Neutrophil (primary cell): ENCODE results near the gene CYB561.
"Not testable (repeated sequence)": the region's sequence is repeated elsewhere in the genome, so short reads cannot be mapped to it uniquely, and the experiment has no call there.

Experiments used
- H3K27ac ChIP-seq: fragments of 200-600 bp; sonication (generic); 2 replicates; pipeline ENCODE4 v1.5.1; 2016; ENCODE audit warnings: mild to moderate bottlenecking, moderate library complexity
- H3K27me3 ChIP-seq: fragments of 200-600 bp; sonication (generic); 2 replicates; pipeline ENCODE4 v1.6.0; 2016; ENCODE audit warnings: mild to moderate bottlenecking
- H3K36me3 ChIP-seq: fragments of 200-600 bp; sonication (generic); 2 replicates; pipeline ENCODE4 v1.5.1; 2017
- H3K4me1 ChIP-seq, 2 experiments: fragments of 200-600 bp in 1 of 2; sonication (generic) in 1 of 2; 1 replicate in 1 of 2; 2 replicates in 1 of 2; pipeline versions ENCODE4 v1.5.1 to v1.6.1; 2013 to 2016; ENCODE audit warnings: low read depth in 1 of 2, low read length in 1 of 2, mild to moderate bottlenecking in 1 of 2, moderate library complexity in 1 of 2; ENCODE audit not compliant: control insufficient read depth in 1 of 2, insufficient read depth in 1 of 2
- H3K4me3 ChIP-seq, 2 experiments: fragments of 200-600 bp in 1 of 2; sonication (generic) in 1 of 2; 1 replicate in 1 of 2; 2 replicates in 1 of 2; pipeline ENCODE4 v1.5.1; 2013 to 2016; ENCODE audit warnings: low read depth in 1 of 2, low read length in 1 of 2, mild to moderate bottlenecking in 1 of 2, moderate library complexity in 1 of 2
- H3K9me3 ChIP-seq: fragments of 200-600 bp; sonication (generic); 2 replicates; pipeline ENCODE4 v1.5.1; 2016
- CTCF ChIP-seq: fragments of 200-600 bp; sonication (generic); IDR thresholded peaks from 2 replicates; pipeline ENCODE4 v1.5.1; 2016; ENCODE audit warnings: antibody characterized with exemption

CYB561 gene

GRCh38 chr17:63463771-63464170 lies 17.7 kb upstream of the CYB561 start:
- no peak overlapping the region for H3K4me3 ChIP-seq
- peaks cover 5% of the 10 kb centered on the region for H3K27me3 ChIP-seq
- no peaks in the 10 kb centered on the region for H3K36me3 ChIP-seq
- no peaks in the 10 kb centered on the region for H3K4me1 ChIP-seq
- no peaks in the 10 kb centered on the region for H3K9me3 ChIP-seq
- no peak for TF ChIP-seq CTCF
- H3K27ac ChIP-seq = no peak overlapping the region

GRCh38 chr17:63460018-63460417 lies 13.9 kb upstream of the CYB561 start:
- Histone ChIP-seq H3K9me3 (no peaks in the 10 kb centered on the region), H3K4me1 (no peaks in the 10 kb centered on the region)

GRCh38 chr17:63458478-63458877 lies 12.4 kb upstream of the CYB561 start:
- Histone ChIP-seq H3K27ac (no peak overlapping the region), H3K9me3 (no peaks in the 10 kb centered on the region), H3K27me3 (peaks cover 6% of the 10 kb centered on the region), H3K4me1 (no peaks in the 10 kb centered on the region), H3K4me3 (no peak overlapping the region), H3K36me3 (no peaks in the 10 kb centered on the region)
- TF ChIP-seq CTCF = no peak

More at GRCh38 chr17:63460018-63460417, 13.9 kb upstream of the CYB561 start:
- no peak for TF ChIP-seq CTCF
- H3K36me3 ChIP-seq = no peaks in the 10 kb centered on the region
- H3K27me3 ChIP-seq = peaks cover 5% of the 10 kb centered on the region
- no peak overlapping the region for H3K4me3 ChIP-seq
- no peak overlapping the region for H3K27ac ChIP-seq

GRCh38 chr17:63455417-63455816 lies 9.3 kb upstream of the CYB561 start:
- no peak overlapping the region for H3K4me3 ChIP-seq
- no peaks in the 10 kb centered on the region for H3K9me3 ChIP-seq
- no peak for TF ChIP-seq CTCF
- H3K4me1 ChIP-seq = no peaks in the 10 kb centered on the region
- H3K36me3 ChIP-seq = no peaks in the 10 kb centered on the region
- H3K27ac ChIP-seq = no peak overlapping the region
- H3K27me3 ChIP-seq = peaks cover 28% of the 10 kb centered on the region

- H3K9me3 ChIP-seq = no peaks in the 10 kb centered on the region
- H3K27me3 ChIP-seq = peaks cover 33% of the 10 kb centered on the region
- no peak overlapping the region for H3K4me3 ChIP-seq
- no peak overlapping the region for H3K27ac ChIP-seq
- no peak for TF ChIP-seq CTCF
- no peaks in the 10 kb centered on the region for H3K36me3 ChIP-seq
- H3K4me1 ChIP-seq = no peaks in the 10 kb centered on the region
Measured at GRCh38 chr17:63454915-63455314, 8.8 kb upstream of the CYB561 start.

GRCh38 chr17:63454357-63454756 lies 8.3 kb upstream of the CYB561 start:
- H3K9me3 ChIP-seq, H3K27ac ChIP-seq, H3K4me3 ChIP-seq, H3K4me1 ChIP-seq, H3K36me3 ChIP-seq: not testable (repeated sequence)
- peaks cover 38% of the 10 kb centered on the region for H3K27me3 ChIP-seq
